DOHH2 (cell line): ENCODE data around the gene LGALS3.

Experiments
- H3F3A ChIP-seq: fragments of 200-600 bp; sonication (generic), shearing (Covaris generic); 2 replicates; pipeline ENCODE4 v1.6.0; 2016; ENCODE audit warnings: antibody characterized with exemption, mild to moderate bottlenecking; ENCODE audit not compliant: control insufficient read depth, insufficient read depth
- H3K27ac ChIP-seq: fragments of 200-600 bp; sonication (generic); 2 replicates; pipeline ENCODE4 v1.5.1; 2014; ENCODE audit warnings: low read depth, mild to moderate bottlenecking, low read length, moderate library complexity
- H3K27me3 ChIP-seq: fragments of 200-600 bp; sonication (generic); 2 replicates; pipeline ENCODE4 v1.6.1; 2014; ENCODE audit warnings: mild to moderate bottlenecking, low read length, mixed read lengths; ENCODE audit not compliant: control insufficient read depth
- H3K36me3 ChIP-seq: fragments of 200-600 bp; sonication (generic); 2 replicates; pipeline ENCODE4 v1.6.1; 2014; ENCODE audit warnings: mild to moderate bottlenecking, low read length, moderate library complexity, mixed read lengths; ENCODE audit not compliant: control insufficient read depth
- H3K4me1 ChIP-seq: fragments of 200-600 bp; sonication (generic); 2 replicates; pipeline ENCODE4 v1.6.1; 2014; ENCODE audit warnings: mild to moderate bottlenecking, low read length, mixed read lengths; ENCODE audit not compliant: control insufficient read depth
- H3K4me2 ChIP-seq: fragments of 200-600 bp; sonication (generic); 2 replicates; pipeline ENCODE4 v1.6.0; 2014; ENCODE audit warnings: mild to moderate bottlenecking, low read length, moderate library complexity
- H3K4me3 ChIP-seq: fragments of 200-600 bp; sonication (generic); 2 replicates; pipeline ENCODE4 v1.5.1; 2014; ENCODE audit warnings: mild to moderate bottlenecking, low read length, mixed read lengths
- H3K79me2 ChIP-seq: fragments of 200-600 bp; sonication (generic); 2 replicates; pipeline ENCODE4 v1.6.1; 2014; ENCODE audit warnings: mild to moderate bottlenecking, low read length, mixed read lengths; ENCODE audit not compliant: control insufficient read depth
- H3K9me2 ChIP-seq: fragments of 200-600 bp; sonication (generic); replicated peaks from 2 replicates; pipeline ENCODE4 v1.6.1; 2014; ENCODE audit warnings: mild to moderate bottlenecking, low read length, mixed read lengths; ENCODE audit not compliant: control insufficient read depth
- H3K9me3 ChIP-seq: fragments of 200-600 bp; sonication (generic); 2 replicates; pipeline ENCODE4 v1.6.1; 2014; ENCODE audit warnings: antibody characterized with exemption, low read length, mixed read lengths; ENCODE audit not compliant: control insufficient read depth, insufficient read depth
- H4K20me1 ChIP-seq: fragments of 200-600 bp; sonication (generic); 2 replicates; pipeline ENCODE4 v1.6.0; 2014; ENCODE audit warnings: low read depth, mild to moderate bottlenecking, antibody characterized with exemption, low read length, moderate library complexity; ENCODE audit not compliant: control insufficient read depth, insufficient read depth
- CTCF ChIP-seq: fragments of 200-600 bp; sonication (generic); IDR thresholded peaks from one replicate; pipeline ENCODE4 v1.5.1; 2014; ENCODE audit warnings: antibody characterized with exemption, mild to moderate bottlenecking, low read depth, low read length; ENCODE audit not compliant: poor library complexity, severe bottlenecking
- EZH2phosphoT487 ChIP-seq: fragments of 200-600 bp; sonication (generic); IDR thresholded peaks from 2 replicates; pipeline ENCODE4 v1.6.1; 2017; ENCODE audit warnings: borderline replicate concordance, mild to moderate bottlenecking, antibody characterized with exemption, low read length, moderate library complexity, mixed read lengths

LGALS3 gene

GRCh38 chr14:55103005-55103640 lies 25.9 kb upstream of the LGALS3 start:
- Histone ChIP-seq H3K4me1 (peaks cover 30% of the 10 kb centered on the region), H3K9me3 (peaks cover 8% of the 10 kb centered on the region), H3K36me3 (no peaks in the 10 kb centered on the region), H4K20me1 (no peaks in the 10 kb centered on the region), H3K27me3 (no peaks in the 10 kb centered on the region), H3K79me2 (no peaks in the 10 kb centered on the region), H3F3A (no peaks in the 10 kb centered on the region), H3K4me2 (peak overlapping the region; percentile 53), H3K4me3 (peak overlapping the region; percentile 36), H3K9me2 (no peaks in the 10 kb centered on the region), H3K27ac (0 out of 2 replicates have a peak overlapping the region, but pooled peaks have one; percentile 22)
- TF ChIP-seq CTCF = no peak
- TF ChIP-seq EZH2phosphoT487 = no peak

DNA sequence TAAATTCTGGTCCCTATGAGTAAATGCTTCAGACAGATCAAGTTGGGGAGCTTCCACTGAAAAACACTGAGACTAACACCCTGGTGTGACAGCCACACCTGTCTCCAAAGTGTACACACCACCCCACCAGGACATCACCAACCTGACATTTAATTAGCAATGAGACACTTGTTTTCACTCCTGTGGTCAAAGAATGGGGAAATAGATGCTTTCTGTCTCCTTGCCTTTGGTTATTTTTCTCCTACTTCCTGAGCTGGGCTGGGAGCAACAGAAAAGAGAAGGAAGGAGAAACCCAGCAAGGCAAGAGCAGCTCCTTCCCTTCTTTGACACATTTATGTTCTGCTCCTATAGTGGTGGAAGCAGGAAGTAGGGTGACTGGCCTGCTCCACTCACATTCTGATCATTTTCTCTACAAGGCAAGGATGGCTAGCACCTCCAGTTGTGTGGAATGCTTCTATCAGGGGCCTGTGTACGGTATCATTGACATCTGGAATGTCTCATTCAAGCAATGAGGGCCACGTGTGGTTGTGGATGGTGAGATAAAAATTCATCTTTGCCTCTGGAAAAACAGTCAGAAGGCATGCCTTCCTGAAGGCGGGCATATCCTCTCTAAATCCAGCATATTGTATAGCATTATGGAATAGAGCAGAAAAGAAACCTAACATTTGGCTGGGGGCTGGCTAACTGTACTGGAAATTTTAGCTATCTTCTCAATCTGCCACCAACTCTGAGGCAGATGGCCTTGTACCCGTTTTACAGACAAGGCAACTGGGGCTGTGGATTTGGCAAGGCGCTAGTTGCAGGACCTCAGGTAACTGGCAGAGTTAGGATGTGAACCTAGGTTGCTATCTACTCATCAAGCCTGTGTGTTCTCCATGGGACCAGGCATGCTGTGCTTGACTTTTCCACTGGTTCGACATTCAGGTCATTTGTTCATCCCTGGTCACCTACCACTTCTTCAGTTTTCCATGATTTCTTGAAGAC lies 24.8 kb upstream of the LGALS3 start:
- H3K4me1 ChIP-seq = peaks cover 27% of the 10 kb centered on the region
- H3K27ac ChIP-seq = no peak overlapping the region
- peaks cover 8% of the 10 kb centered on the region for H3K9me3 ChIP-seq
- no peaks in the 10 kb centered on the region for H3F3A ChIP-seq
- no peaks in the 10 kb centered on the region for H3K36me3 ChIP-seq
- no peak overlapping the region for H3K4me2 ChIP-seq
- H3K79me2 ChIP-seq = no peaks in the 10 kb centered on the region
- no peaks in the 10 kb centered on the region for H3K9me2 ChIP-seq
- no peaks in the 10 kb centered on the region for H3K27me3 ChIP-seq
- TF ChIP-seq CTCF (no peak), EZH2phosphoT487 (no peak)
- no peak overlapping the region for H3K4me3 ChIP-seq
- H4K20me1 ChIP-seq = no peaks in the 10 kb centered on the region

GRCh38 chr14:55105991-55106390 lies 23.1 kb upstream of the LGALS3 start:
- Histone ChIP-seq H3K27me3 (no peaks in the 10 kb centered on the region), H3K4me1 (peaks cover 27% of the 10 kb centered on the region), H3K27ac (no peak overlapping the region)

More at GRCh38 chr14:55105991-55106390, 23.1 kb upstream of the LGALS3 start:
- Histone ChIP-seq H3K9me3 (peaks cover 8% of the 10 kb centered on the region), H3K4me2 (no peak overlapping the region), H3F3A (no peaks in the 10 kb centered on the region), H3K4me3 (no peak overlapping the region), H3K9me2 (no peaks in the 10 kb centered on the region), H3K79me2 (no peaks in the 10 kb centered on the region), H4K20me1 (no peaks in the 10 kb centered on the region), H3K36me3 (no peaks in the 10 kb centered on the region)
- TF ChIP-seq EZH2phosphoT487 = no peak
- TF ChIP-seq CTCF = no peak
